GM18907 (cell line): ENCODE results near the gene UBQLNL.

Experiments
- ATAC-seq: cut with Tn5 transposase; IDR thresholded peaks from one replicate; pipeline ENCODE4 v1.9.1; 2021; ENCODE audit warnings: mild to moderate bottlenecking, moderate library complexity; ENCODE audit not compliant: unreplicated experiment

The UBQLNL gene, protein sequence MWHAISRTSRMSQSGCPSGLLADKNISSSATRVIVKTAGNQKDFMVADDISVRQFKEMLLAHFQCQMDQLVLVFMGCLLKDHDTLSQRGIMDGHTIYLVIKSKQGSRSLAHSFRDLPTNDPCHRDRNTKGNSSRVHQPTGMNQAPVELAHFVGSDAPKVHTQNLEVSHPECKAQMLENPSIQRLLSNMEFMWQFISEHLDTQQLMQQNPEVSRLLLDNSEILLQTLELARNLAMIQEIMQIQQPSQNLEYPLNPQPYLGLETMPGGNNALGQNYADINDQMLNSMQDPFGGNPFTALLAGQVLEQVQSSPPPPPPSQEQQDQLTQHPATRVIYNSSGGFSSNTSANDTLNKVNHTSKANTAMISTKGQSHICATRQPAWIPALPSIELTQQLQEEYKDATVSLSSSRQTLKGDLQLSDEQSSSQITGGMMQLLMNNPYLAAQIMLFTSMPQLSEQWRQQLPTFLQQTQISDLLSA

DNA sequence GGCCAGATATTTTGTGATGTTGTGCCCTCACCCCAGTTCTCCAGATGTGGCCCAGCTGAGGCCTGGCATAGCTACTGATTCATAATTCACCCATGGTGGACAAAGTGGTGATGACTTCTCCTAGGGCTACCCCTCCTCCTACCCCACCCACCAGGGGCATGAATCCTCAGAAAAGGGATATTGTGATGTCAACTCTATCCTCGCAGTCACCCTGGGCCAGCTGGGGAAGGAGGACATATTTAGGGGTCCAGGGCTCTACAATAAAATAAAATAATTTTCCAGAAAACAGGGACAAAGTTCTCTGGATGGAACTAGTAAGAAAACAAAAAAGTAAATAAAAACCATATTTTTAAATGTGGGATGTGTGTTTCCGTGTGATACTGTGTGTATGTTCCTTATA, at the start of gene UBQLNL:
TSS of gene UBQLNL (minus strand) at position 101 of the 400 bp plus-strand sequence. CDS start 258 bp downstream, outside the sequence.
- no peak for ATAC-seq

DNA sequence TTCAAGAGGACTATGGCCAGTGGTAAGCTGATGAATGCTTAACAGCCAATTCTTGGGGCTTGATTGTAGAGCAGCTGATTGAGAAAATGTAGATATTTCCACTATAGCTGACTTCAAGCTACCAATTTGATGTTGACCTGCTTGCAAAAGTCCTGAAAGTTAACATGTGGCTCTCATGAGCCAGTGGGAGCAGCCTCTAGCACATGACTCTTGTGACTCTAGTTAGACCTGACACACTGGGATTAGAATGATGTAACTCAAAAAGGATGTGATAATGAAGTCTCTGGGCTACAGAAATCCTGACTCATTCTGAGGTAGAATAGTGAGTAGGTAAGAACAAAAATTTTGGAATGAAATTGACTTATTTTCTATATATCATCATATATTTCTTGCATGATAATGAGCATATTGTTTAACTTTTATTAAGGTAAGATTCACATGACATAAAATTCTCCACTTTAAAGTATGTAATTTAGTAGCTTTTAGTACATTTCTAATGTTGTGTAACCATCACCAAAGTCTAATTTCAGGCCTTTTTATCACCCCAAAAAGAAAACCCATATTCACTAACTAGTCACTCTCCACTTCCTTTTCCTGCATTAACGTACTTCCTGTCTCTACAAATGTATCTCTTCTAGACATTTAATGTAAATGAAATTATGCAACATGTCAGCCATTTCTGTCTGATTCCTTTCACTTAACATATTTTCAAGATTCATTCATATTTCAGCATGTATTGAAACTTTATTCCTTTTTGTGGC, 47.9 kb upstream of the UBQLNL start:
- no peak for ATAC-seq

DNA sequence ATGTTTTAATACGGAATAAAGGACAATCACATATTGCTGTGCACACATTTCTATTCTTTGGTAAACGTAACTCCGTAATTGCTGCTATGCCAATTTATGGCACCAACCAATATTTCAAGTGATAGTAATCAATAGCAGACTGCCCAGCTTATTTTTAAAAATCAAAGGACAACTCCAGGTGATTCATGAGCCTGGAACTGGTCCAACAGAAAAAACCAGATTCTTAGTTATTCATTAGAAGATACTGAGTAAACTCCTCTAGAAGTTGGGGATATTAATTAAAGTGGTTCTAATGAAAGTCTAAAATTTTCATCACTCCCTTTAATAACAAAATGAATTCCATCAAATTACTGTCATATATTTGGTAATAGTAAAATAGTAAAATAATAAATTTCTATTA, 41.3 kb upstream of the UBQLNL start:
- no peak for ATAC-seq

DNA sequence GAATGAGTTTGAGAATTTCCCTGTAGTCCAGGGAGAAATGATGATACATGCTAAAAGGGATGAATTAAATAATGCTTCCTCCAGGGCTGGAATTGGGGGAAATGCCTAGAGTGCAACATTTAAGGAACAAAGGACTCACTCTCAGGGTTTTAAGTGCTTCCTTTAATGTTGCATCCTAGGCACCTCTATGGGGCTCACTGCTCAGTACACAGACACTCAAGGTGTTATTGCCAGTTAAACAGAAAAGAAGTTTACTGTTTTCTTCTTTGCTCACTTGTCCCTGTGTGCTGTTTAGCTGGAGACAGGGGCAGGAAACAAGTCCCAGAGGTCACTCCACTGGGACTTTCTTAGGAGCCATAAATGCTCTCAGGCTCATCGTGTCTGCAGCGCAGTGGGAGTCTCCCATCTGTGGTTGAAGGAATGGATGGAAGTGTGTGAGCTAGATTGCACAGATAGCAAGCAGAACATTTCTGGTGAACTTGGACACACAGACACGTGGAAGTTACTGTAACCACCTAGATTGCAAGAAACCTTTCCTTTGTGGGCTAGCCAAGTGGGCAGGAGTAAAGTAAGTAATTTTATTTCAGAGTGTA, 40.2 kb upstream of the UBQLNL start:
- no peak for ATAC-seq

DNA sequence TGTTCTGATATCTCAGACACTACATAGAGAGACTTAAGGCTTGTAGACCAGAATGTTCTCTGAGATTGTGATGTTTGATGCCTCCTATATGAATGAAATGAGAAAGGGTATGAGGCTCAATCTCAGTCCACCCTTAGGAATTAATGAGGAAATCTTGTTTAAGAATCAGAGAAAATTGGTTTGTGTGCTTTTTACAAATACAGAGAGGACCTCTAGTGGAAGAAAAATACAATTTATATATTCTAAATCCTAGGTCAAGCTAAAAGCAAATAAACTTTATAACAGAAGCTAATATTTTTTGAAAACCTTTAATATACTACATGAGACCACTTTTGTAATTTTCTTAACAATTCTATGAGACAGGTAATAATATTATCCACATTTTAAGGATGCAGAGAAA, 36.8 kb upstream of the UBQLNL start:
- no peak for ATAC-seq

DNA sequence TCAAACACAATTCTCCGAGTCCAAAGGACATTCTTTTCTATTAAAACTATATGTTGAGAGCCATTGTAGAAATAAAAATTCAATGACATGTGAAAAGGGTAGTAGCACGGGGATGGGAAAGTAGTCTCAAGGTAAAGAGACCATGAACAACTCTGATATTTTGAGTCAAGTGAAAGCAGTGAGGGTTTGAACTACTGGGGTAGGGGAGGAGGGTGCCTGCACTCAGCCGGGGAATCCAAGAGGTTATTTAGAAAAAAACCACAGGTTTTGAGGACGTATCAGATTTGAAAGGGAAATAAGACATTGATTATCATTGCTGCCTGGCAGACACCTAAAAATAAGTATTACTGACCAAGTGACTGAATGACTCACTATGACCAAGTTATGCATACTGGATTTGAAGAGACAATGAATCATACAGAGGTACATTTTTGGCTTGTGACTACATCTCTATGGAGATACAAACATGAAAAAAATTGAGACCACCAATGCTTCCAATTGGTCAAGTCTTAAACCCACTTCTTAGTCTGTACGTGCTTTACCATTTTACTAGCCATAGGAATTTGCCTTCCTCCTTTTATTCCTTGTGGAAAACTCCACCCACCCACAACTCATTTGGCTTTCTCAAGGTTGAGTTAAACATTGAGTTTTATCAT, 34.1 kb upstream of the UBQLNL start:
- peak; percentile 60 for ATAC-seq

DNA sequence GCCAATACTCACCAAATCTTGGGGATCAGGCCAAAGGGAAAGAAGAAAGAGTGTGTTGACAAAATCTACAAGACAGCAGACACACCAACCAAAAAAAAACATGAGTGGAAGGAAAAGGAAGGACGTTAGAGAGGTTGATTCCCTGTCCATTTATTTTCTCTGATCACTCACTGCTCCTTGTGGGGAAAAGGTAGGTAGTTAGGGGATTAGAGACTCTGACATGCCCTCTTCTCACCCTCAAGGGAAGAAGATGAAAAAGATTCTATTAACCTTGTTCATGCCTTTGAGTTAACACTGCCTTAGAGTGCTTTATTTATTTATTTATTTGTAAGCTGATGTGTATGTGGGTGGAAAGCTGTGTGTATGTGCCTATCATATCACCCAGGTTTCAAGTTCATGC, 31.9 kb upstream of the UBQLNL start, which contains the start of gene OR52H1:
TSS of gene OR52H1 (minus strand) at position 101 of the 400 bp plus-strand sequence. CDS start 3,035 bp downstream, outside the sequence.
- no peak for ATAC-seq

DNA sequence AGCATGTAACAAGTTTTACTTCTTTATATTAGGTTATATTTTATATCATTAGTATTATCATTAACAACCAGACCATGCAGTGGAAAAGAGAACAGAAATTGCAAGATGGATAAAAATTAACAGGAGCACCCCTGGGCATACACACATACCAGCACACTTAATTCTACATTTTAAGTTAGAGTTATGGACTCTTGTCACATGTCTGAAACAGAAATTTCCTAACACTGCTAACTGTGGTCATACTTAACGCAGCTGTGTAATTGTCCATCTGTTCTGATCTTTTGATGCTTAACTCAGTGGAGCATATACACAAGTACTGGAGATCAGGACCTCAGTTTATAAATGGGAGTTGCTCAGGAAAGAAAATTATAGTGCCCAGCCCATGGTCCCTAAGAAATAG, 31.5 kb upstream of the UBQLNL start:
- ATAC-seq = peak; percentile 94

DNA sequence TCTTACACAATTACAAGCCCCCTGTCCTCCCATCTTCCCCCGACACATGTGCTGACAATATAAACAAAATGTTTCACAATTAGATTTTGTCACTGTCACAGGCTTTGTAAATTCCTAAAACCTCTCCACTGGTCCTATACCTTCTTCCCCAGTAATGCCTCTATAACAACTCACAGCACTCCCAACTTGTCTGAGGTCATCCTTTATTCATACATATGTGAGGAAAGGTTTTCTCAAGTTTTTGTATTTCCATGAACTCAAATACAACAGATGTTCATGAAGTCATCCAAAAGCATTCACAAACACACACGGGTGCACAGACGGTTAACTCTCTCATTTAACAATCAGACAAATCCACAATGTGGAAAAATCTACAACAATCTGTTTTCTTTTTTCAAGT, 30.0 kb upstream of the UBQLNL start:
- no peak for ATAC-seq

DNA sequence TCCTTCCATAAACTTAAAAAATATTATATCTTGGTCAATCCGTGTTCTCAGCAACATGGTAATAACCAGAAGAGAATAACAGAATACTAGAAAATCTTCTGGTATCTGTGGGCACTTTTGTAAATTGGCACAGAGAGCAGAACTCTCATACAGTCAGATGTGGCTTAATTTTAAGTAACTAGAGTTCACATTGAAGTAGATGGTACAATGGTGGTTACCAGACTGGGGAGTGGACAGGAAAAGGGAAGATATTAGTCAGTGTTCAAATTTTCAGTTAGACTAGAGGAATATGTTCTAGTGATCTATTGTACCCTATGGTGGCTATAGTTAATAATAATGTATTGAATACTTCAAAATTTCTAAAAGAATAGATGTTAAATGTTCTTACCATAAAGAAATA, 24.9 kb upstream of the UBQLNL start:
- peak; percentile 79 for ATAC-seq

DNA sequence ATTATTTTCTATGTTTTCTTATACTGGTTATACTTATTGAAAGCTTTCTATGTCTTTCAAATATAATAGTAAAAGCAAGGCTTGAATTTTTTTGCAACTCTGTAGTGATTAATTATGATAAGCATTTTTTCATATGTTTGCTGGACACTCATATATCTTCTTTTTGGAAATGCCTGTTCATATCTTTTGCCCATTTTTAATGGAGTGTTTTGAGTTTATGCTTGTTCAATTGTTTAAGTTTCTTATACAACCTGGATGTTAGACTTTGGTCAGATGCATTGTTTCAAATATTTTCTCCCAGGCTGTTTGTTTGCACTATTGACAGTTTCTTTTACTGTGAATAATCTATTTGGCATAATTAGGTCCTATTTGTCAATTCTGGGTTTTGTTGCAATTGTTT, 20.0 kb upstream of the UBQLNL start:
- ATAC-seq = no peak

DNA sequence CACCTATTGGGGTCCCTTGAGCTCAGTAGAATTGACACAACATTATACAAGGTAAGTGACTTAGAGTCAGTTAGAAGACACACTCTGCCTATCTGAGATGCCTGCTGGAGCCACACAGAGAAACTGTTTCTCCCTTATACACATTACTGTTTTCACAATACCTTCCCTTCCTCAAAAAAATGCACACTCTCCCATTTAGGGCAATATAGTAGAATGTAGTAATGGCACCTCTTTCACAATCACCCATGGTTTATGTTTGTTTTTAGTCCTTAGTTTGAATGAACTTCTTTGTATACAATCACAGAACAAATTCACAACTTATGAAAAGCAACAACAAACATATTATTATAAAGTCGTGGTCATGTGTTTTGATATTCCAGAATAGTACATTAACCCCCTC, 17.5 kb upstream of the UBQLNL start:
- ATAC-seq = no peak

DNA sequence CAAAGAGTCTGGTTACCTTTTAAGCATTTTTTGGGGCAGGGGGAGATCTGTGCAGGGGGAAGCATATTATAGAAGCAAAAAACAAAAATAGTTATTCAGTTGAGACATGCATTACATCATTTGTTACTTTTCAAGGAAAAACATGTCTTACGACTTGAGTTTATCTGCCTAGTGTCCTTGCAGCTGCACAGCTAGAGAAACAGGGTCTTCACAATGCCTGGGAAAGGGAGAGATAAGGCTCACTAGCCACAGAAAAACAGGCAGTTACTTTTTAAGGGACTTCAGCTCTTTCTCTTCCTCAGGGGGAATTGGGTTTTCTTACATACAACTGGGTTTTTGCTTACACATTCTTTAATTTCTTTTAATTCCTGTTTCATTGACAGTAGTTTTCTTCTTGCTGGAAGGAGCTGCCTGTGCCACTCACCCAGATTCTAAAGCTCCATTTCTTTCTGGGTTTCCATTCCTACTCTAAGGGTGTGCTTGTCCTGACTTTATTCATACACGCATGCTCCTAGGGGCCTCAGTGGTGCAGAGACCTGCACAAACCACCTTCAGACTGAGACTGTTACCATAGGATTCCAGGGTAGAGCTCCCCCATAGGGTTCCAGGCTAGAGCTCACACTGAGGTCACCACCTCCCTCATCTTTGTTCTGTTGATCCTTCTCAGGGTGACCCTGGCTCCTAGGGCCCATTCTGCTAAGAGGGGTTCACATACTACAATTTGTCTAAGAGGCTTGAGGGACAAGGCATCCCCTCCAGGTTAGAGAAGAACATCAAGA, 14.7 kb upstream of the UBQLNL start:
- ATAC-seq = no peak

DNA sequence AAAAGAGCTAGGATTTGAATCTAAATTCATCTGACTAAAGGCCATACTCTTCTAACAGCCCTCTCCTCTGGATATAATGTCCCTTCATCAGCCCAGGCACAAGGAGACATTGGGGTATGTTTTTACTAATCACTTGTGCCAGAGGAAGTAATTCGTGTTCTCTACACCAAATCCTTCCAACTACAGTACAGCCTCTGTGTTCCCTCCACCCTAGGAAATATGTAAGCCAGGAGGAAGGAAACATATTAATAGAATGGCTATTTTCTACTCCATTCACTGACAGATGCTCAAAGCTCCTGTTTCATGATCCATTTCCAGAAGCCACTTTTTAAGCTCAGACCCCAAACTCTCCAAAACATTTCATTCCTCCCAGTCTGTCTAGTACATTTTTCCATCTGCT, 12.0 kb upstream of the UBQLNL start:
- ATAC-seq = no peak

DNA sequence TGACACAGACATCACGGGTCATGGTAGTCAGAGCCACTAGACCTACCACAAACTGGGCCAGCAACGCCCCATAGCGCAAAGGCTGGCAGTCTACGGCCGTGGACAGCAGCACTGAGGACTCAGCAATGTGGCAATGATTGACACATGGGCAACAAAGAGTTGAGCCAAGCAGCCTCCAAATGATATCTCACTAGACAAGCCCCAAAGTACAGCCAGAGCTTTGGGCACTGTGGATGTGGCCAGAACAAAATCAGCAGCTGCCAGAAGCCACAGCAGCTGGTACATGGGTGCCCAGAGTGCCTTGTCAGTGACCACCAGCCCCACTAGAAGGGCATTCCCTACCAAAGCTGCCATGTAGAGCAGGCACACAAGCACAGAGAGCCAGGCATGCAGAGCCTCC, 11.2 kb upstream of the UBQLNL start:
- ATAC-seq = no peak

DNA sequence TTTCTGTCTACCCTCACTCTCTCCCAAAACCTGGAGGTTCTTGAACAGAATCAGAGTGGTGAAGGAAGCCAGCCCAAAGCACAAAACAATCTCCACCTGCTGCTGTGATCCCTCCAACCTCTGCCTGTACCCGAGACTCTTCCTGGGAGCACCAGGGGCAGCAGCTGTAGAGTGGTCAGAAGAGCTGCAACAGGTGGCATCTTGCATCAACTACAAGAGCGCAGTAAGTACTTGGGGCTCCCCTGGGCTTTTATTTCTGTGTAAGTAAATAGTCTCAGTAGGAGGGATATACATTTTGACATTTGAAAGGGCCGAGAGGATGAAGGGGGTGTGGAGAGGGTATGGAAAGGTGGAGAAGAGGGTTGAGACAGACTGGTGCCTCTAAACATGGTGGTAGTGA, 8.3 kb upstream of the UBQLNL start:
- no peak for ATAC-seq

DNA sequence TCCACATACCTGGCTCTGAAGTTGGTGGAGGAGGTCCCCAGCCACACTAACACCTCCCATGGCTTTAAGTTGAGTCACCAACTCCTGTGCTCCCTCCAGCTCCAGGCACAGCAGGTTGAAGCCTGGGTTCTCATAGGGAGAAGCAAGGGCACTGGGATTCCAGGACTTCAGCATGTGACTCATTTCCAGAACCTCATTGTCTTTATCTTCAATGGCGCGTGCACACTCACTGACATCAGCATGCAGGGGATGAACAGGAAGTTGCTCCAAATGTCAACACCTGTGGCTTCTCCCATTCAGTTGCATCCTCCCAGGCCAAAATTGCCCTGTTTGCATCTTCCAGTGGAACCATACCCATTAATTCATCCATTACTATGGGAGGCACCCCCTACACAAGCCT, 5.8 kb upstream of the UBQLNL start:
- no peak for ATAC-seq

DNA sequence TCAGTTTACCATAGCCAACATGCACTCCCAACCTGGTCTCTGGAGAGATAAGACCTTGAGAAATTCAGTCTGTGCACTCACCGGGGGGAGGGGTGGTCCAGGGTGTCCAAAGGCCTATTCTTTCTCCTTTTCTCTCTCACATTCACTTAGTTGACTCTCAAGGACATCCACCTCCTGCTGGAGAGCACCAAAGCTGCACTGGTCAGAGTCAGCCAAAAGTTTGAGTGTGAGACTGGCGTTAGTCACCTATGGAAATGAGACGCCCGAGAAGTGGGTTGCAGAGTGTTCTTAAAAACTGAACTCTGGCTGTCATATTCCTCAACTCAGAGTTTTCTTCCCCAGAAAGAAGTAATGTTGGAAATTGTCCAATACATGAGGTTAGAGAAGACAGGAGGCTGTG, 5.0 kb upstream of the UBQLNL start:
- ATAC-seq = no peak

DNA sequence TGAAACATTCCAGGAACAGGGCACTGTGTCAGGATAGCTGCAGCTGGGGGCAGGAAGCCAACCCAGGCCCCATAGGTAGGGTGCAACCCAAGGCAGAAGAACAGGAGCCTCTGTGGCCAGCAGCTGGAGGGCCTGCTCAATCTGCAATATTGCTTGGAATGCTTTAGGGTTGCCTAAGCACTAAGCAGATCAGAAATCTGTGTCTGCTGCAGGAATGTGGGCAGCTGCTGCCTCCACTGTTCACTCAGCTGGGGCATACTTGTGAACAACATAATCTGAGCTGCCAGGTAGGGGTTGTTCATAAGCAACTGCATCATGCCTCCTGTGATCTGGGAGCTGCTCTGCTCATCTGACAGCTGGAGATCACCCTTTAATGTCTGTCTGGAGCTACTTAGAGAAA, 1.7 kb downstream of the UBQLNL start:
- no peak for ATAC-seq

DNA sequence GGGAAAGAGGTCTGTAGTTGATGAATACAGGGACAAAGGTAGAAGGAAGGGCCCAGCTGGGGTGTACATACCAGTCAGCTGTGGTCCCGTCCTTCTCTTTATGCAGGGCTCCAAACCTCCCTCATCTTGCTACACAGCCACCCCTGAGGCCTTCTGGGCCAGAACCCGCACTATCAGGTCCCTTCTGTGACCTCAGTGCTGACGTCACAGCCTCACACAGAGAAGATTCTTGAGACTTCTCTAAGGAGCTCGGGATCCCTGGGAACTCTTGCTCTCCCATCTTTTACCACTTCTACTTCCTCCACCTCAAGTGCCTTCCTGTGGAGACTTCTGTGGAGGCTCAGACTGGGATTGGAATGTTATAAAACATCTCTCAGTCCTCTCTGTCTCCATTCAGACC, 6.7 kb downstream of the UBQLNL start, which contains the start of gene UBQLN3:
TSS of gene UBQLN3 (minus strand) at position 155 of the 400 bp plus-strand sequence. CDS start 399 bp downstream, outside the sequence.
- ATAC-seq = no peak
